Measurements from ENCODE around the gene CMSS1. TPM values are rescaled to one million over a fixed set of nuclear protein-coding genes. Genes with fewer than 3 reads are reported as not detected.

Gene CMSS1
- total and polyA plus RNA-seq, 2 of the 13 experiments (the other 11 are each of a cell fraction or from before 2014, with no cell fraction given): 6.4 to 48.7 TPM

GRCh38 chr3:100097919-100098783 lies 280.5 kb downstream of the CMSS1 start (continued):
- no peak for TF ChIP-seq U2AF1 (optimal IDR thresholded peaks at IDR 0.05; ENCODE audit: low read depth, low read length)
- TF ChIP-seq ZNF512B (CRISPR knock-in tag; IDR thresholded peaks at IDR 0.05; ENCODE audit: borderline replicate concordance): no peak
- no peak for TF ChIP-seq BHLHE40 (IDR thresholded peaks at IDR 0.05; ENCODE audit: low read length)
- TF ChIP-seq NFAT5 (CRISPR knock-in tag; IDR thresholded peaks at IDR 0.05): no peak
- no peak for TF ChIP-seq SMARCC2 (IDR thresholded peaks at IDR 0.05)
- no peak for TF ChIP-seq MBNL3 (CRISPR knock-in tag; conservative IDR thresholded peaks at IDR 0.05)
- no peak for TF ChIP-seq ZSCAN22 (CRISPR knock-in tag; IDR thresholded peaks at IDR 0.05)
- TF ChIP-seq ZNF775 (CRISPR knock-in tag; IDR thresholded peaks at IDR 0.05; ENCODE audit: borderline replicate concordance): no peak
- TF ChIP-seq ZNF33A (CRISPR knock-in tag; IDR thresholded peaks at IDR 0.05; ENCODE audit: borderline replicate concordance): no peak
- no peak for TF ChIP-seq TAF15 (IDR thresholded peaks at IDR 0.05; ENCODE audit: low read depth, low read length, poor library complexity, severe bottlenecking)
- TF ChIP-seq ZNF546 (CRISPR knock-in tag; conservative IDR thresholded peaks at IDR 0.05): no peak
- no peak for TF ChIP-seq IRX3 (CRISPR knock-in tag; IDR thresholded peaks at IDR 0.05; ENCODE audit: borderline replicate concordance, low read depth)
- TF ChIP-seq ZNF598 (CRISPR knock-in tag; IDR thresholded peaks at IDR 0.05; ENCODE audit: borderline replicate concordance): no peak
- TF ChIP-seq TCF7L2 (IDR thresholded peaks at IDR 0.05; ENCODE audit: low read depth, low read length): no peak
- no peak for TF ChIP-seq RFXANK (CRISPR knock-in tag; IDR thresholded peaks at IDR 0.05)
- no peak for TF ChIP-seq HBP1 (CRISPR knock-in tag; IDR thresholded peaks at IDR 0.05; ENCODE audit: low read depth)
- TF ChIP-seq GATAD2A (CRISPR knock-in tag; IDR thresholded peaks at IDR 0.05): peak; percentile 77
- no peak for TF ChIP-seq ZNF18 (CRISPR knock-in tag; IDR thresholded peaks at IDR 0.05; ENCODE audit: insufficient replicate concordance)

Measured in HepG2 (cell line).